Suprapubic skin (tissue), 4 donors: ENCODE measurements around the gene SUGP1. TPM values are rescaled to one million over a fixed set of nuclear protein-coding genes. Genes with fewer than 3 reads are reported as not detected.
A peak's percentile ranks its signal among the peaks of the same experiment; 100 is the strongest.
"Not testable (repeated sequence)": the region's sequence is repeated elsewhere in the genome, so short reads cannot be mapped to it uniquely, and the experiment has no call there.

Experiments
- DNase-seq, 2 donors: peaks; one replicate each; pipeline ENCODE4 v3.0.0-alpha.2; 2019; ENCODE audit warnings: low spot score in 2 of 2
- H3K27ac ChIP-seq: fragments of 200-600 bp; sonication (generic); one replicate; pipeline ENCODE4 v1.5.1; 2019
- H3K27me3 ChIP-seq: fragments of 200-600 bp; sonication (generic); one replicate; pipeline ENCODE4 v1.5.1; 2019
- H3K36me3 ChIP-seq: fragments of 200-600 bp; sonication (generic); one replicate; pipeline ENCODE4 v1.5.1; 2019
- H3K4me1 ChIP-seq: fragments of 200-600 bp; sonication (generic); one replicate; pipeline ENCODE4 v1.5.1; 2019
- H3K4me3 ChIP-seq: fragments of 200-600 bp; sonication (generic); one replicate; pipeline ENCODE4 v1.5.1; 2019; ENCODE audit warnings: mild to moderate bottlenecking
- H3K9me3 ChIP-seq: fragments of 200-600 bp; sonication (generic); one replicate; pipeline ENCODE4 v1.5.1; 2019
- EP300 ChIP-seq: sonication (generic); formaldehyde crosslinking; IDR thresholded peaks from one replicate; pipeline ENCODE4 v1.6.1; 2017; ENCODE audit warnings: antibody characterized with exemption
- POLR2A ChIP-seq, 2 donors: fragments of 450-650 bp; IDR thresholded peaks; one replicate each; pipeline ENCODE4 v1.6.1; 2017; ENCODE audit warnings: antibody characterized with exemption in 2 of 2, mild to moderate bottlenecking in 2 of 2, moderate library complexity in 2 of 2
- POLR2AphosphoS5 ChIP-seq, 3 donors: sonication (generic); formaldehyde crosslinking; IDR thresholded peaks; one replicate each; pipeline ENCODE4 v1.6.1; 2017; ENCODE audit warnings: antibody characterized with exemption in 3 of 3
- WGBS: methylation state at CpG from one replicate; pipeline ENCODE4 v1.1.5; 2018; 5-methylcytosine and 5-hydroxymethylcytosine counted together
- total RNA-seq, 4 donors: library from RNA; depleted of rRNA; stranded (reverse); fragments of >200 nt; gene quantifications; one replicate each; pipeline ENCODE4 v1.1.0, GENCODE V29; 2016
- TF ChIP-seq, protein P1 (sequence below), 2 donors: fragments of 200-600 bp in 1 of 2; fragments of 450-650 bp in 1 of 2; sonication (generic) in 1 of 2; IDR thresholded peaks; one replicate each; pipeline ENCODE4 v1.5.1; 2016 to 2019; ENCODE audit warnings: antibody characterized with exemption in 2 of 2, mild to moderate bottlenecking in 1 of 2, moderate library complexity in 1 of 2

The SUGP1 gene
- total RNA-seq, 4 donors from 2014 or later = 23.1 to 64.8 (median 31.3) TPM

DNA sequence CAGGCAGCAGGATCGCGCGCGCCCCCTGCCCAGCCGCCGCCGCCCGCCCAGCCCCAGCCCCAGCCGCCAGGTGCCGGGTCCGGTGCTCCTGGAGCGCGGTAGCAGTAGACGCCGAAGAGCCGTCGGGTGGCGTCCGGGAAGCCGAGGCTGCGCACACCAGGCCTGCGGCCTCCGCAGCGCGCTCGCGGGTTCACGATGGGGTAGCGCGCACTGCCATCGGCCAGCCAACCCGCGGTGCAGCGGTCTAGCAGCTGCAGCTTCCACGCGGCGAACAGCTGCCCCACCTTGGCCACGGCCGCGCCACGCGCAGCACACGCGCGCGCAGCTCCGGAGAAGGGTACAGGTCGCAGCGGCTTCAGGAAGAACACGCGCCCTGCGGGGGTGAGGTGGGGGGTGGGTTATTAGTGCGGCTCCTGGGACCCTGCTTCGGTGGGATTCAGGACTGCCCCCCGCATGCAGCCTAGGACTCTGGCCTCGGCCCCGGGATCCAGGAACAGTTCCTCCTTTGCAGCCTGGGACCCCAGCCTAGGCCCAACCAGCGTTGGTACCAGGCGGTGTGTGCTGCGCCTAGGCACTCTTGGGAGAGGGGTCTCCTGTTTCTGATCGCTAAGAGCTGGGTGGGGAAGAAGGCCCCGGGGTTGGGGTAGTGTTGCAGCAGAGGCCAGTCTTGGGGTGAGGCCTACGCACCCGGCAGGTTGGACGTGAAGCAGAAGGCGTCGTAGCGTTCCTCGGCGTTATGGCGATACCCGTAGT is 62.3 kb downstream of the SUGP1 start:
- TF ChIP-seq POLR2A (IDR thresholded peaks at IDR 0.05) (no peak), EP300 (no peak), POLR2AphosphoS5 (IDR thresholded peaks at IDR 0.05) (no peak)
- TF ChIP-seq, protein P1, sequence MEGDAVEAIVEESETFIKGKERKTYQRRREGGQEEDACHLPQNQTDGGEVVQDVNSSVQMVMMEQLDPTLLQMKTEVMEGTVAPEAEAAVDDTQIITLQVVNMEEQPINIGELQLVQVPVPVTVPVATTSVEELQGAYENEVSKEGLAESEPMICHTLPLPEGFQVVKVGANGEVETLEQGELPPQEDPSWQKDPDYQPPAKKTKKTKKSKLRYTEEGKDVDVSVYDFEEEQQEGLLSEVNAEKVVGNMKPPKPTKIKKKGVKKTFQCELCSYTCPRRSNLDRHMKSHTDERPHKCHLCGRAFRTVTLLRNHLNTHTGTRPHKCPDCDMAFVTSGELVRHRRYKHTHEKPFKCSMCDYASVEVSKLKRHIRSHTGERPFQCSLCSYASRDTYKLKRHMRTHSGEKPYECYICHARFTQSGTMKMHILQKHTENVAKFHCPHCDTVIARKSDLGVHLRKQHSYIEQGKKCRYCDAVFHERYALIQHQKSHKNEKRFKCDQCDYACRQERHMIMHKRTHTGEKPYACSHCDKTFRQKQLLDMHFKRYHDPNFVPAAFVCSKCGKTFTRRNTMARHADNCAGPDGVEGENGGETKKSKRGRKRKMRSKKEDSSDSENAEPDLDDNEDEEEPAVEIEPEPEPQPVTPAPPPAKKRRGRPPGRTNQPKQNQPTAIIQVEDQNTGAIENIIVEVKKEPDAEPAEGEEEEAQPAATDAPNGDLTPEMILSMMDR (IDR thresholded peaks at IDR 0.05) = no peak
- DNase-seq = no peak
- Histone ChIP-seq H3K27ac (no peak overlapping the region), H3K9me3 (no peaks in the 10 kb centered on the region), H3K27me3 (peaks cover 58% of the 10 kb centered on the region), H3K4me1 (peaks cover 12% of the 10 kb centered on the region), H3K36me3 (no peaks in the 10 kb centered on the region), H3K4me3 (no peak overlapping the region)
- WGBS = 88% methylated on average over 43 of the region's 72 CpGs

DNA sequence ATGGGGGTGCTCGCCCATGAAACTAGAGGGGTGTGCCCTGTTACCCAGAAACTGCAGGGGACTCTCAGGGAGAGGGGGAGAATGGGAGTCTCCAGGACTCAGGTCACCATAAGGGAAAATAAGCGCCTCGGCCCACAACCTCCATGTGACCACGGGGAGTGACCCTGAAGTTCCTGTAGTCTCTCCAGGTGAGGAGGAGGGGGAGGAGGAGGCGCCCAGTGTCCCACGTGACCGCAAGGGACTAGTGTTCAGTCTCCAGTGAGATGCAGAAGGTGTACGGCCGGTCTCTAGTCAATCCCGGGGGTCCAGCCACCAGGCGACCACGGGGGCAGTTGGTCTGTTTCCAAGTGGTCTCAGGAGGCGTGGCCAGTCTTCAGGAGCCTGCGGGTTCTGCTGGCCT is 63.2 kb downstream of the SUGP1 start:
- no peak for DNase-seq
- 76% methylated on average over 12 of the region's 14 CpGs for WGBS
- H3K27me3 ChIP-seq = peaks cover 58% of the 10 kb centered on the region
- H3K36me3 ChIP-seq = no peaks in the 10 kb centered on the region
- no peak overlapping the region for H3K27ac ChIP-seq
- H3K4me3 ChIP-seq = no peak overlapping the region
- H3K9me3 ChIP-seq = no peaks in the 10 kb centered on the region
- H3K4me1 ChIP-seq = peaks cover 10% of the 10 kb centered on the region
- TF ChIP-seq EP300 (no peak), POLR2AphosphoS5 (IDR thresholded peaks at IDR 0.05) (no peak), POLR2A (IDR thresholded peaks at IDR 0.05) (no peak)
- TF ChIP-seq, protein P1 (IDR thresholded peaks at IDR 0.05) = no peak

DNA sequence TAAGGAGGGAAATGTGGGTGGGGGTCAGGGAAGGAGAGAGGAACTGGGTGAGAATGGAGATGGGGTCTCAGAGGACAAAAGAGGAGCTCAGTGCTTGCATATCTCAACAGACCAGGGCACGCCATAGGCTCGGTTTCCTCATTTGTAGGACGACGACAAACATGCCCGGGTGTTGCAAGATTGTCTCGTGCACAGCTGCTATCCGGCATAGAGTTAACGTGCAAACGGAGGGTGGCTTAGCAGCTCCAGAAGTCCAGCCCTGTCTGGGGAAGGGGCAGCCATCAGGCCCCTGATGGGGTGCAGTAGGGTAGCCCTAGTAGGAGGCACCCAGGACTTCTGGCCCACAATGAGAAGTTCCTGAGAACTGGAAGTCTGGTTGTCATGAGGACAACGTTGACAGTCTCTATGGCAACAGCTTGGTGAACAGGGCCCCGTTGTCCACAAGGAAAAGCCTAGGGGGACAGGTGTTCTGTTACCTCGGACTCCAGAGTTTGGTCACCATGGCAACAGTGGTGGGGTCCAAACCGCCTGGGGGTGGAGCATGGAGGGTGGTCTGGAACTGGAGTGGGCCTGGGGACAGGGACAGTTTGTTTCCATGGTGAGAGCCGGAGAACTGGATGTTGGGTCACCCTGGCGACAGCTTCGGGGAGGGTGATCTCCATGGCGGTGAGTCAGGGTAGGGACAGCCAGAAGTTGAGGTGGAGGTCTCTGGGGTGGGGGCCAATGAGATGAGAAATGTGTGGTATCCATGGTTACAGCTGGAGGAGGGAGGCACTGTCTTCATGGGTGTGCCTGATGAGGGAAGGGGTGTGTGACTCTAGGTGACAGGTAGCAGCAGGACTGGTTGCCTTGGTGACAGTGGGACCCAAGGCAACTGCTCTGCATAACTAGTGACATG is 64.0 kb downstream of the SUGP1 start:
- no peaks in the 10 kb centered on the region for H3K36me3 ChIP-seq
- peak in 1 of 2 donors; percentile 56 for DNase-seq
- 48% methylated on average over 16 of the region's 17 CpGs for WGBS
- peaks cover 5% of the 10 kb centered on the region for H3K4me1 ChIP-seq
- peaks cover 58% of the 10 kb centered on the region for H3K27me3 ChIP-seq
- H3K4me3 ChIP-seq = no peak overlapping the region
- TF ChIP-seq, protein P1 (IDR thresholded peaks at IDR 0.05) = no peak
- TF ChIP-seq POLR2AphosphoS5 (IDR thresholded peaks at IDR 0.05) (no peak), POLR2A (IDR thresholded peaks at IDR 0.05) (no peak), EP300 (no peak)
- H3K27ac ChIP-seq = no peak overlapping the region
- no peaks in the 10 kb centered on the region for H3K9me3 ChIP-seq

DNA sequence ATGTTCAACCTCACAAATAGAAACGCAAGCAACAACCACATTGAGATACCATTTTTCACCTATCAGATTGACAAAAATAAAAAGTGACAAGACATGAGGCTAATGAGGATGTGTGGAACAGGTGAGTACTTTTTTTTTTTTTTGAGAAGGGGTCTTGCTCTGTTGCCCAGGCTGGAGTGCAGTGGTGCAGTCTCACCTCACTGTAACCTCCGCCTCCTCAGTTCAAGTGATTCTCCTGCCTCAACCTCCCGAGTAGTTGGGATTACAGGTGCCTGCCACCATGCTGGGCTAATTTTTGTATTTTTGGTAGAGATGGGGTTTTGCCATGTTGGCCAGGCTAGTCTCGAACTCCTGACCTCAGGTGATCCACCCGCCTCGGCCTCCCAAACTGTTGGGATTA is 66.9 kb downstream of the SUGP1 start:
- not testable (repeated sequence) for H3K27ac ChIP-seq, H3K4me1 ChIP-seq, H3K9me3 ChIP-seq, H3K4me3 ChIP-seq, H3K36me3 ChIP-seq, DNase-seq
- 94% methylated on average over 6 of the region's 6 CpGs for WGBS
- H3K27me3 ChIP-seq = peaks cover 48% of the 10 kb centered on the region

DNA sequence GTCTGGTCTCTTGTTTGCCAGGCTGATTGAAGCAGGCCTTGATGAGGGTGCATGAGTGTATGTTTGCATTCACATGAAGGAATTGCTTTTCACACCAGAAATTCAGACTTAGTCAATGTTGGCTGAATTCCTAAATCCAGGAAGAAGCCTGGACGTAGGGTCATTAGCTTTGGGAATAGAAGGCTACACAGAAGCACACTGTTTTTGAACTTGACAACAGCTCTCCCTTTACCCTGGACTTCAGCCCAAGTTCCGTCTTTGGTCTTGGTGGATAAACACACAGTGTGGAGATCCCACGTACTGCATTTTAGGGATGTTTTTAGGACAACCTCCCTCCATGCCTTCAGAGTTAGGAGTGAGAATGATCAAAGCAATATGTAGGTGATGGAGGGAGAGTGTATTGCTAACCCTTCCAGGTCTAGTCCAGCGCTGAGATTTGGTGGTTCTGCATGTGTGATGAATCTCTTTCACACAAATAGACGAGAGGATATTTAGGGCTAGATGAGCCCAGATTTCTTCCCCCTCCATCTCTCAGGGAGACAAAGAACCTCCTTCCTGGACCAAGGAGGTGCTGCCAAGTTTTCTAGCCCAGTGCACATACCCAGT is 70.0 kb downstream of the SUGP1 start:
- H3K36me3 ChIP-seq = no peaks in the 10 kb centered on the region
- WGBS = 49% methylated on average over 5 of the region's 5 CpGs
- H3K4me1 ChIP-seq = no peaks in the 10 kb centered on the region
- no peaks in the 10 kb centered on the region for H3K9me3 ChIP-seq
- no peak for DNase-seq
- TF ChIP-seq EP300 (no peak), POLR2A (IDR thresholded peaks at IDR 0.05) (no peak), POLR2AphosphoS5 (IDR thresholded peaks at IDR 0.05) (no peak)
- TF ChIP-seq, protein P1 (IDR thresholded peaks at IDR 0.05) = no peak
- H3K4me3 ChIP-seq = no peak overlapping the region
- peaks cover 41% of the 10 kb centered on the region for H3K27me3 ChIP-seq
- no peak overlapping the region for H3K27ac ChIP-seq
